Activated CD8-positive, alpha-beta memory T cell treated with anti-CD3 and anti-CD28 coated beads for 24 hours (primary cell): Measurements from ENCODE around the gene ATG9B.

Experiments used
- DNase-seq: peaks from one replicate; pipeline ENCODE4 v3.0.0-alpha.2; 2020

ATG9B gene

GRCh38 chr7:150977382-150978125 is 46.7 kb downstream of the ATG9B start:
- DNase-seq: no peak

- no peak for DNase-seq
These were observed 47.5 kb downstream of the ATG9B start for GRCh38 chr7:150976529-150977381.

- DNase-seq: no peak
These were observed 48.6 kb downstream of the ATG9B start for GRCh38 chr7:150975536-150976319.

- peak; percentile 87 for DNase-seq
These were observed 49.6 kb downstream of the ATG9B start for GRCh38 chr7:150974468-150975391.

GRCh38 chr7:150973571-150974451 is 50.5 kb downstream of the ATG9B start:
- DNase-seq: no peak

- DNase-seq: no peak
These were observed 51.6 kb downstream of the ATG9B start for GRCh38 chr7:150972741-150973140.

GRCh38 chr7:150972023-150972468 is 52.2 kb downstream of the ATG9B start:
- DNase-seq: no peak

- no peak for DNase-seq
These were observed 52.9 kb downstream of the ATG9B start for GRCh38 chr7:150971242-150972022.

- no peak for DNase-seq
These were observed 53.9 kb downstream of the ATG9B start for GRCh38 chr7:150970424-150970823.

GRCh38 chr7:150969475-150969874 is 54.8 kb downstream of the ATG9B start:
- DNase-seq: no peak

GRCh38 chr7:150968734-150969372 is 55.4 kb downstream of the ATG9B start:
- no peak for DNase-seq

- DNase-seq: no peak
These were observed 56.1 kb downstream of the ATG9B start for GRCh38 chr7:150968056-150968733.

GRCh38 chr7:150967349-150967748 is 56.9 kb downstream of the ATG9B start:
- no peak for DNase-seq

GRCh38 chr7:150966002-150966401 is 58.3 kb downstream of the ATG9B start:
- DNase-seq: no peak

GRCh38 chr7:150965273-150965830 is 58.9 kb downstream of the ATG9B start:
- no peak for DNase-seq
